ENCODE results near the gene PCSK6.

PCSK6 gene

GRCh38 chr15:101325263-101326025 lies 164.1 kb downstream of the PCSK6 start:
- Histone ChIP-seq H3K36me3 (ENCODE audit: low read length) (no peaks in the 10 kb centered on the region), H3K27ac (ENCODE audit: low read depth, low read length) (no peak overlapping the region), H3K9ac (ENCODE audit: low read length) (no peak overlapping the region), H4K20me1 (ENCODE audit: low read depth, low read length) (no peaks in the 10 kb centered on the region), H3K79me2 (ENCODE audit: insufficient read depth, low read length) (no peaks in the 10 kb centered on the region), H3K27me3 (ENCODE audit: low read length) (no peaks in the 10 kb centered on the region), H3F3A (ENCODE audit: insufficient read depth) (no peaks in the 10 kb centered on the region), H3K9me2 (replicated peaks; ENCODE audit: insufficient read depth, low read length) (no peaks in the 10 kb centered on the region), H3K4me3 (ENCODE audit: insufficient read depth, low read length, poor library complexity, severe bottlenecking) (no peak overlapping the region), H2AFZ (ENCODE audit: low read depth, low read length, severe bottlenecking) (no peak overlapping the region), H3K4me2 (ENCODE audit: low read depth, low read length, poor library complexity, severe bottlenecking) (no peak overlapping the region), H3K9me3 (ENCODE audit: insufficient read depth, low read length) (no peaks in the 10 kb centered on the region)
- TF ChIP-seq EZH2phosphoT487 (conservative IDR thresholded peaks at IDR 0.05; ENCODE audit: low read length) (no peak), CTCF (IDR thresholded peaks at IDR 0.05; ENCODE audit: insufficient read depth, low read length, poor library complexity, severe bottlenecking) (no peak)

- H3K4me2 ChIP-seq (ENCODE audit: low read depth, low read length, poor library complexity, severe bottlenecking) = no peak overlapping the region
- H3K27ac ChIP-seq (ENCODE audit: low read depth, low read length) = no peak overlapping the region
- no peaks in the 10 kb centered on the region for H3F3A ChIP-seq (ENCODE audit: insufficient read depth)
- TF ChIP-seq EZH2phosphoT487 (conservative IDR thresholded peaks at IDR 0.05; ENCODE audit: low read length) (no peak), CTCF (IDR thresholded peaks at IDR 0.05; ENCODE audit: insufficient read depth, low read length, poor library complexity, severe bottlenecking) (no peak)
- H3K9ac ChIP-seq (ENCODE audit: low read length) = no peak overlapping the region
- no peaks in the 10 kb centered on the region for H4K20me1 ChIP-seq (ENCODE audit: low read depth, low read length)
- H3K4me3 ChIP-seq (ENCODE audit: insufficient read depth, low read length, poor library complexity, severe bottlenecking) = no peak overlapping the region
- no peaks in the 10 kb centered on the region for H3K79me2 ChIP-seq (ENCODE audit: insufficient read depth, low read length)
- no peaks in the 10 kb centered on the region for H3K27me3 ChIP-seq (ENCODE audit: low read length)
- no peaks in the 10 kb centered on the region for H3K9me3 ChIP-seq (ENCODE audit: insufficient read depth, low read length)
- H3K9me2 ChIP-seq (replicated peaks; ENCODE audit: insufficient read depth, low read length) = no peaks in the 10 kb centered on the region
- H3K36me3 ChIP-seq (ENCODE audit: low read length) = no peaks in the 10 kb centered on the region
- no peak overlapping the region for H2AFZ ChIP-seq (ENCODE audit: low read depth, low read length, severe bottlenecking)
Measured at GRCh38 chr15:101324524-101325177, 164.9 kb downstream of the PCSK6 start.

DNA sequence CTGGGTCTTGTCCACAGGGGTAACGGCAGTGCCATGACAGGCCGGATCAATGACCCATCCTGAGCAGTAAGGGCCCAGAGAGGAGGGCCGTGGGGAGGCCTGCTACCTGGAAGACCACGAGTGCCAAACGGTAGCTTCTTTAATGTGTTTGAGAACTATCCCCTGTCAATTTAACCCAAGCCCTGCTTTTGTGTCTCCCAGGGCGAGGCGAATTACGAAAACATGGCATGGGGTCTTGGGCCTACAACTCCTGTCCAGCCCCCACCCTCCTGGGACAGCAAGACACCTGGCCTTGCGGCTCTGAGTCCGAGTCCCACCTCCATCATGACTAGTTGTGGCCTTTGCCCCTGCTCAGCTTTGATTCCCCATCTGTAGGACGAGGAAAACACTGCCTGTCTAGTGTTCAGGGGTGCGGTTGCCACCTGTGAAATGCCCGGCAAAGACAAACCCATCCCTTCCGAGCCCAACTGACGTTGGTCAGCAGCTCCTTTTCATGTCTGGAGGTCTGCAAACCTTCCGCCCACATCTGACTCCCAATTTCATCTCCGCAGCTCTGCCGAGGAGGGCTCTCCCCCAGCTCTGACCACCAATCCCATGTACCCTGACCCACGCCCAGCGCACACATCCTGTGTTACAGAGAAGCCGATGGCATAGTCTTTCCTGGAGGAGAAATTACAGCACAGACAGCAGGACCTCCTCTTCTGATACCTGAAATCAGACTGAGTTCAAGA lies 165.5 kb downstream of the PCSK6 start:
- H4K20me1 ChIP-seq (ENCODE audit: low read depth, low read length) = no peaks in the 10 kb centered on the region
- H3K79me2 ChIP-seq (ENCODE audit: insufficient read depth, low read length) = no peaks in the 10 kb centered on the region
- no peak for TF ChIP-seq CTCF (IDR thresholded peaks at IDR 0.05; ENCODE audit: insufficient read depth, low read length, poor library complexity, severe bottlenecking)
- TF ChIP-seq EZH2phosphoT487 (conservative IDR thresholded peaks at IDR 0.05; ENCODE audit: low read length) = no peak
- no peak overlapping the region for H3K27ac ChIP-seq (ENCODE audit: low read depth, low read length)
- no peak overlapping the region for H2AFZ ChIP-seq (ENCODE audit: low read depth, low read length, severe bottlenecking)
- no peaks in the 10 kb centered on the region for H3K36me3 ChIP-seq (ENCODE audit: low read length)
- H3K4me2 ChIP-seq (ENCODE audit: low read depth, low read length, poor library complexity, severe bottlenecking) = no peak overlapping the region
- H3K9ac ChIP-seq (ENCODE audit: low read length) = no peak overlapping the region
- no peaks in the 10 kb centered on the region for H3F3A ChIP-seq (ENCODE audit: insufficient read depth)
- no peaks in the 10 kb centered on the region for H3K9me3 ChIP-seq (ENCODE audit: insufficient read depth, low read length)
- no peak overlapping the region for H3K4me3 ChIP-seq (ENCODE audit: insufficient read depth, low read length, poor library complexity, severe bottlenecking)
- H3K27me3 ChIP-seq (ENCODE audit: low read length) = no peaks in the 10 kb centered on the region
- H3K9me2 ChIP-seq (replicated peaks; ENCODE audit: insufficient read depth, low read length) = no peaks in the 10 kb centered on the region
